Measurements from ENCODE around the gene HS3ST1.
A peak's percentile ranks its signal among the peaks of the same experiment; 100 is the strongest.

The HS3ST1 gene

DNA sequence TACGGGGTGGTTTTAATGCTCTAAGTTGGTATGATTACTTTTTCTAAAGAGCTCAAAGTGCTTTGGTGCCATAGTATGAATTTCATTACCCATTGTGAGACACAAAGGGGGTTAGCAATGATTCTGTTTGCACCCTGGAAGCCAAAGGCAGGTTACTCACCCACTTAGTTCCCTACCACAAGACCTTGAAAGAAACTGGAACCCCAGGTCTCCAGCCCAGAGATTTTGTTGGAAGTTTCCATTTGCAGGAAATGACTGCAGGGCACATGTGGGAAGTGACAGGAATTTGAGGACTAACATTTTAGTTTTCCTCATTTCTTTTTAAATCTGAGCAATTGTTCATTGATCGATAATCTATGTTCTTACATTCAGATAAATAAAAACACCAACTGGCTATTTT is 1.8 kb upstream of the HS3ST1 start:
- DNase-seq, result no peak

DNA sequence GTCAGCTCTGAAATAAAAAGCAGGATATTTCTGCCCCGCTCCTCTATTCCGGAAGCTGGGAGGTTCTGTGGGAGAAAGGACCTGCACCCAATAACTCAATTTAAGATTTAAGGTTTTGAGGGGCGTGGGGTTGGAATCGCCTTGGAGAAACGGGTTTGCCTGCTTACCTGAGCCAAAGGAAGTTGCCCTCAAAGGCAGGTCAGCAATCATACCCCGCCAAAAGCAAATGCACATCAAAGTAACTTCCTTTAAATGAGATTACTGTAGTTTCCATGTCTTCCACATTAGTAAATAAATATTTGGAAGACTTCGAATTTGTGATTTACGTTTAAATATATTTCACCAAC is 978 bp upstream of the HS3ST1 start:
- no peak for DNase-seq

GRCh38 chr4:11428899-11429698 is 405 bp upstream of the HS3ST1 start:
- peak; percentile 34 for DNase-seq

- DNase-seq, result no peak
Observed at GRCh38 chr4:11427121-11427996, 1.3 kb downstream of the HS3ST1 start.

DNA sequence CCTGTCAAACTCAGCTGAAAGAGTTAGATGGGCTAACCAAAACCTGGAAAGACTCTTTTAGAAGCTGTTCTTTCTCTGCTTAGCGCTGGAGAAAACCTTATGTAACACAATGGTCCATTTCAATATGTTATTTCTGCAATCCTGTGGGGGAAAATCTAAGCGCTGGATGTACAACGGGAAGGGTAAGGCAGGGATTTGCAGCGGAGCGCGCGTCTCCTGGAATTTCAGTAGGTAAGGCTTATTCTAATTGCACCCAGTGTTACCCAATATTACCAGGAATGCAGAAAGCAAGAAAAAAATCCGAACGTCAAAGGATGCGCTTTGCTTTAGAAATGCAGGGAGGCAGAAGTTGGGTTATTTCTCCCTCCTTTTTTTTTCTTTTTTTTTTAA is 2.0 kb downstream of the HS3ST1 start:
- DNase-seq, result no peak

DNA sequence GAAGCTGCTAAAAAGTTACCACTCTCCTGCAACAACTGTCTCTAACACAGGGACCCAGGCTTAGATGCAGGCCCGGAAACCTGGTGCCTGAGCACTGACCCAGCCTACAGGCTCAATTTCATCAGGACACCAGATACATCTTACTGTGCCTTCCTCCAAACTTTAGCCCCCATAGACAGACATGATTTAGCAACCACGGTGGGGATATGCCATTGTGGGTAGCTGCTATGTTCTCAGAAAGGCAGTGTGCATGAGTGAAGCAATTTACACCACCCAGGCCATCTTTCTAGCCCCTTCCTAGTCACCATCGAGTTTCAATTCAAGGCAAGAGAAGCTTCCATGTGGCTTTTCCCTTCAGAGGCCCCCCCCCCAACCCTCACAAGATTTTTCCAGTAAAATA is 2.7 kb downstream of the HS3ST1 start:
- DNase-seq, result no peak

- no peak for DNase-seq
Observed at GRCh38 chr4:11424856-11425255, 3.8 kb downstream of the HS3ST1 start.

- DNase-seq, result no peak
Observed at GRCh38 chr4:11424000-11424399, 4.7 kb downstream of the HS3ST1 start.

- no peak for DNase-seq
Observed at GRCh38 chr4:11423465-11423864, 5.2 kb downstream of the HS3ST1 start.

GRCh38 chr4:11421116-11421515 is 7.6 kb downstream of the HS3ST1 start:
- no peak for DNase-seq

GRCh38 chr4:11420327-11420726 is 8.4 kb downstream of the HS3ST1 start:
- no peak for DNase-seq

DNA sequence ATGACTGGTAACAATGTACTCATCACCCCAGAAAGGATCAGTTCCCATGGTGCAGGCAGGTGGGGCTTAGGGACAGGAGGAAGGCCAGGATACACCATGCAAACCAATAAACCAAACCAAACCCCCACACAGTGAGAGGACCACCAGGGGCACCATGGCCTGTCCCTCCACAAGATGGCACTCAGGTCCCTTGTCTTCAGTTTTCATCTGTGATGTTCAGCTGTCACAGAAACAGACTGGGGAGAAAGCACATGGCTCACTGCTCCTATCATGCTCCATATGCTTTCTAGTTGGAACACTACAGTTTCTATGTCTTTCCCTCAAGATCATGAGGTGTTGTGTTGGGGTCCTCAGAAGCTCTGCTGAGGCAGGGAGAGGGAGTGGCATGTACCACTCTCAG is 10.1 kb downstream of the HS3ST1 start:
- DNase-seq, result peak; percentile 24

GRCh38 chr4:11416767-11417113 is 12.0 kb downstream of the HS3ST1 start:
- DNase-seq, result no peak

GRCh38 chr4:11416071-11416766 is 12.5 kb downstream of the HS3ST1 start:
- no peak for DNase-seq

- DNase-seq, result no peak
Observed at GRCh38 chr4:11415409-11416070, 13.2 kb downstream of the HS3ST1 start.

DNA sequence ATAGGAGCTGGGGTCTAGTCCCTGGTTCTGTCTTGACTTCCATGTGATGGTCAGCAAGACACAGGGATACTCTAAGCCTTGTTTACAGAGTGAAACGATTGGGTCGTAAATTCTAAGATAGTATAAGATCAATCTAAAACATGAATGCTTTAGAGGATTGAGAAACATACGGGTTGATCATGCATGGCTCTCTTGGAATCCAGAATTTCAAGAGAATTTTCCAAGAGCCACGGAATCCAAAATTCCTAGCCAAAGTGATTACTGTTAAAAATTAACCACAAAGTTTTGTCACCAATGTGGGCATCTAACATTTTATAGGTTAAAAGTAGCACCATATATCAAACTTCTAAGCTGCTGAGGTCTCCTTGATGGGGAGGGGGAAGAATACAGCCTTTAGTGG is 16.5 kb downstream of the HS3ST1 start:
- no peak for DNase-seq

DNA sequence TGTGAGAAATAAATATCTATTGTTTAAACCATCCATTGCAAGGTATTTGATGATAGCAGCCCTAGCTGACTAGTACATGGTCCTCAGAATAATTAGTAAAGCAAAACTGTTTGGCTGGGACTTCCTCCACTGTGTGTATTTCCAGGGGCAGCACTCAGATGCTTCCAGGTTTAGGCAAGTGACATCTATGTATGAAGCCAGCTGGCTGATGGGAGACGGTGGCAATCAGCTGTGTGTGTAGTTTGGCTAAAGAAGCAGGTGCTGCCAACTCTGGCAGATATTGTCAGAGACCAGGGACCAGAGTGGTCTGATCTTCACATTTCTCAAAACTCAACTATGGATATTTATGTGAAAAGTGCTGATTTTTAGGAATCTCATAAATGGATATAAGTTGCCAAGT is 19.1 kb downstream of the HS3ST1 start:
- no peak for DNase-seq

GRCh38 chr4:11408233-11408967 is 20.3 kb downstream of the HS3ST1 start:
- DNase-seq, result no peak

- no peak for DNase-seq
Observed at GRCh38 chr4:11407551-11407950, 21.1 kb downstream of the HS3ST1 start.

- no peak for DNase-seq
Observed at GRCh38 chr4:11404431-11404830, 24.3 kb downstream of the HS3ST1 start.

DNA sequence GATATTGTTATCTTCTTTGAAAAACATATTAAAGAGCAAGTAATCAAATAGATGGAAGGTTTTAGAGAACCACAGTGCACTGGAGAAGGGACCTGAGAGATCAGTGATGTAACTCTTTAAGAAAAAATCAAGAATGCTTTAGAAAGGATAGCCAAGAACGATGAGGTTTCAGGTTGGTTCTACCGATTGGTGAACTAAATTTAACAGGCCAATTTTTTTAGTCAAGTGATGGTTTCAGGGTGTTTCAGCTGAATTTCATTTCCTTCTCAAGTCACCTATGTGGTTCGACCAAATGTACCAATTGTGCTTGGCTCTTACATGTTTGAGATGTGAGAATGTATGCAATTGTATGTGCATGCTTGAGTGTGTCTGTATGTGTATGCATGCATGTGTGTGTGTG is 26.5 kb downstream of the HS3ST1 start:
- no peak for DNase-seq

DNA sequence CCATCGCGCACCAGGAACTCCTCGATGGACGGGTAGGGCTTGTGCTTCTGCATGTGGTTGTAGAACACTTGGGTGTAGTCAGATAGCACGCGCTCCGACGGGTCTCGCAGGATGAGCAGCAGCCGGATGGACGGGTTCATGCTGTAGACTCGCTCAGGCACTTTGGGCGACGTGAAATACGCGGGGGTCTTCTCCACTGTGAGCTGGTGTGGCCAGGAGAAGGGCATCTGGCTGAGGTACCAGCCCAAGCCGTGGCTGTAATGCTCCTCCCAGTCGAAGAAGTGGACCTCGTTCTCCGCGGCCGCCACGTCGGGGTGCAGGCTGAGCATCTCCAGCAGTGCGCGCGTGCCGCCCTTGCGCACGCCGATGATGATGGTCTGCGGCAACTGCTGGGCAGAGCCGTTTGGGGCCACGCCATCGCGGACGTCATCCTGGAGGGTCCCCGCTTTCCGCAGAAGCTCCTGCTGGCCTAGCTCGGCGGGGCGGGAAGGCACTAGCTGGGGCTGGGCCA is 29.2 kb downstream of the HS3ST1 start:
- DNase-seq, result no peak

All from stimulated activated CD4-positive, alpha-beta T cell treated with anti-CD3 and anti-CD28 coated beads, Interleukin-4, amount 100 ng/mL, for 1 hour (primary cell).